ENCODE measurements around the gene ING4.

ING4 gene

GRCh38 chr12:6613015-6613775, 49.7 kb downstream of the ING4 start:
- TF ChIP-seq CTCF (IDR thresholded peaks at IDR 0.05; ENCODE audit: control extremely low read depth, extremely low read depth, low read depth, missing control alignments) = no peak
- ChIA-PET POLR2A (interaction anchor here (0.6 to 1.6 kb wide), 3 partner anchors 18 to 239 kb away, joined by 3 to 5 read pairs (median 3); partner anchors contain the start of gene USP5), CTCF (interaction anchor here (0.9 to 3.8 kb wide), 13 partner anchors 8 to 216 kb away, joined by 3 to 13 read pairs (median 3); partner anchors contain the start of genes COPS7A, LPAR5 and MLF2)
- DNase-seq (ENCODE audit: extremely low spot score) = peak; percentile 43

- DNase-seq (ENCODE audit: extremely low spot score) = no peak
- no peak for TF ChIP-seq CTCF (IDR thresholded peaks at IDR 0.05; ENCODE audit: control extremely low read depth, extremely low read depth, low read depth, missing control alignments)
- ChIA-PET POLR2A (interaction anchor here (1.1 to 1.6 kb wide), 2 partner anchors 17 to 239 kb away, joined by 3 to 5 read pairs; partner anchors contain the start of gene USP5), CTCF (interaction anchor here (0.9 to 3.8 kb wide), 6 partner anchors 9 to 216 kb away, joined by 3 to 13 read pairs (median 4); partner anchors contain the start of gene MLF2)
These were observed 50.3 kb downstream of the ING4 start for GRCh38 chr12:6612652-6613014.

GRCh38 chr12:6612247-6612646, 50.7 kb downstream of the ING4 start:
- TF ChIP-seq CTCF (IDR thresholded peaks at IDR 0.05; ENCODE audit: control extremely low read depth, extremely low read depth, low read depth, missing control alignments) = no peak
- DNase-seq (ENCODE audit: extremely low spot score) = no peak
- POLR2A ChIA-PET = interaction anchor here (1.1 to 1.6 kb wide), 2 partner anchors 17 to 240 kb away, joined by 3 to 5 read pairs; partner anchors contain the start of gene USP5
- CTCF ChIA-PET = interaction anchor here (0.9 to 3.8 kb wide), 5 partner anchors 9 to 217 kb away, joined by 3 to 13 read pairs (median 4); partner anchors contain the start of gene MLF2

GRCh38 chr12:6608592-6609281, 54.2 kb downstream of the ING4 start:
- DNase-seq (ENCODE audit: extremely low spot score) = no peak
- CTCF ChIA-PET = interaction anchor here (1.1 to 1.3 kb wide), 3 partner anchors 13 to 71 kb away, joined by 4 read pairs; no protein-coding TSS in a partner anchor
- POLR2A ChIA-PET = interaction anchor here (0.6 to 0.7 kb wide), 2 partner anchors 13 to 74 kb away, joined by 3 read pairs; partner anchors contain the start of gene GAPDH
- TF ChIP-seq CTCF (IDR thresholded peaks at IDR 0.05; ENCODE audit: control extremely low read depth, extremely low read depth, low read depth, missing control alignments) = no peak

GRCh38 chr12:6607751-6608591, 54.9 kb downstream of the ING4 start:
- peak; percentile 59 for DNase-seq (ENCODE audit: extremely low spot score)
- TF ChIP-seq CTCF (IDR thresholded peaks at IDR 0.05; ENCODE audit: control extremely low read depth, extremely low read depth, low read depth, missing control alignments) = no peak
- ChIA-PET POLR2A (interaction anchor here (0.6 kb wide), 1 partner anchor 74 kb away, joined by 3 read pairs; the partner anchor contains the start of gene GAPDH), CTCF (interaction anchor here (1.1 to 1.3 kb wide), 3 partner anchors 12 to 70 kb away, joined by 4 read pairs; no protein-coding TSS in a partner anchor)

Measured in GM10248 (cell line).